Neuronal stem cell (in vitro differentiated cells): ENCODE data around the gene ZSCAN12.
"Not testable (repeated sequence)": the region's sequence is repeated elsewhere in the genome, so short reads cannot be mapped to it uniquely, and the experiment has no call there.

ENCODE experiments used
- DNase-seq: peaks from one replicate; pipeline ENCODE4 v3.0.0-alpha.2; 2013; ENCODE audit warnings: low spot score
- H2AFZ ChIP-seq: one replicate; pipeline ENCODE4 v1.6.1; 2013; ENCODE audit warnings: mild to moderate bottlenecking, low read length, inconsistent platforms
- H2AK5ac ChIP-seq: 2 replicates; pipeline ENCODE4 v1.6.1; 2013; ENCODE audit warnings: low read depth, mild to moderate bottlenecking, inconsistent platforms, low read length, moderate library complexity, mixed read lengths
- H2BK120ac ChIP-seq: 2 replicates; pipeline ENCODE4 v1.6.1; 2013; ENCODE audit warnings: low read depth, mild to moderate bottlenecking, inconsistent platforms, low read length, moderate library complexity, mixed read lengths
- H2BK12ac ChIP-seq: one replicate; pipeline ENCODE4 v1.6.1; 2013; ENCODE audit warnings: low read length, inconsistent platforms
- H2BK15ac ChIP-seq: 2 replicates; pipeline ENCODE4 v1.6.1; 2013; ENCODE audit warnings: mild to moderate bottlenecking, low read length, inconsistent platforms, mixed read lengths
- H2BK5ac ChIP-seq: one replicate; pipeline ENCODE4 v1.6.1; 2013; ENCODE audit warnings: inconsistent platforms, mild to moderate bottlenecking, low read length, moderate library complexity
- H3K14ac ChIP-seq: one replicate; pipeline ENCODE4 v1.6.1; 2013; ENCODE audit warnings: low read length, inconsistent platforms
- H3K18ac ChIP-seq: 2 replicates; pipeline ENCODE4 v1.6.1; 2013; ENCODE audit warnings: low read length, inconsistent platforms
- H3K23ac ChIP-seq: 2 replicates; pipeline ENCODE4 v1.6.1; 2013; ENCODE audit warnings: low read depth, mild to moderate bottlenecking, mixed read lengths, low read length, inconsistent platforms; ENCODE audit not compliant: poor library complexity
- H3K27ac ChIP-seq: replicated peaks from 3 replicates; pipeline ENCODE4 v1.5.1; 2013; ENCODE audit warnings: low read length, inconsistent platforms
- H3K27me3 ChIP-seq, 3 experiments: 2 replicates each; pipeline ENCODE4 v1.6.1; 2013; ENCODE audit warnings: low read length in 3 of 3, mild to moderate bottlenecking in 2 of 3, inconsistent platforms in 1 of 3, low read depth in 1 of 3, mixed read lengths in 1 of 3, moderate library complexity in 1 of 3; ENCODE audit not compliant: control insufficient read depth in 3 of 3, insufficient read depth in 3 of 3
- H3K36me3 ChIP-seq, 2 donors: replicated peaks in 1 of 2; 2 replicates each; pipeline ENCODE4 v1.6.1; 2013; ENCODE audit warnings: low read length in 2 of 2; ENCODE audit not compliant: control insufficient read depth in 2 of 2, insufficient read depth in 2 of 2
- H3K4ac ChIP-seq: 2 replicates; pipeline ENCODE4 v1.6.1; 2013; ENCODE audit warnings: inconsistent platforms, mild to moderate bottlenecking, low read length, moderate library complexity
- H3K4me1 ChIP-seq, 2 donors: 1 replicate in 1 of 2; 2 replicates in 1 of 2; pipeline ENCODE4 v1.6.1; 2013; ENCODE audit warnings: low read length in 2 of 2, low read depth in 1 of 2; ENCODE audit not compliant: control insufficient read depth in 2 of 2, insufficient read depth in 1 of 2
- H3K4me2 ChIP-seq: one replicate; pipeline ENCODE4 v1.6.1; 2013; ENCODE audit warnings: mild to moderate bottlenecking, low read length, inconsistent platforms; ENCODE audit not compliant: insufficient read depth, poor library complexity, severe bottlenecking
- H3K4me3 ChIP-seq, 2 donors: 2 replicates each; pipeline ENCODE4 v1.5.1; 2013; ENCODE audit warnings: low read length in 2 of 2, mild to moderate bottlenecking in 2 of 2, inconsistent platforms in 1 of 2, moderate library complexity in 1 of 2
- H3K79me1 ChIP-seq: one replicate; pipeline ENCODE4 v1.6.1; 2013; ENCODE audit warnings: low read depth, mild to moderate bottlenecking, inconsistent platforms, low read length, moderate library complexity
- H3K9ac ChIP-seq: one replicate; pipeline ENCODE4 v1.6.1; 2013; ENCODE audit warnings: mild to moderate bottlenecking, low read depth, low read length, inconsistent platforms; ENCODE audit not compliant: poor library complexity
- H3K9me3 ChIP-seq, 2 donors: replicated peaks in 1 of 2; 2 replicates each; pipeline versions ENCODE3 to v1.6.1; 2013; ENCODE audit warnings: low read length in 2 of 2, mild to moderate bottlenecking in 2 of 2, inconsistent platforms in 1 of 2, low read depth in 1 of 2, mixed read lengths in 1 of 2, moderate library complexity in 1 of 2; ENCODE audit not compliant: control insufficient read depth in 2 of 2, insufficient read depth in 1 of 2
- H4K8ac ChIP-seq: one replicate; pipeline ENCODE4 v1.6.1; 2013; ENCODE audit warnings: low read depth, mild to moderate bottlenecking, inconsistent platforms, low read length, moderate library complexity
- H4K91ac ChIP-seq: one replicate; pipeline ENCODE4 v1.6.1; 2013; ENCODE audit warnings: low read length, low read depth, mild to moderate bottlenecking, inconsistent platforms; ENCODE audit not compliant: poor library complexity
- WGBS, 2 donors: extraction: QIAGEN DNeasy Blood & Tissue Kit; methylation state at CpG; one replicate each; pipeline ENCODE4 v1.1.7; 2013; ENCODE audit warnings: missing lambda C conversion rate in 2 of 2, mixed read lengths in 1 of 2; ENCODE audit not compliant: insufficient read length in 2 of 2, insufficient replicate concordance in 1 of 2; ENCODE audit errors: extremely low coverage in 2 of 2; 5-methylcytosine and 5-hydroxymethylcytosine counted together

Gene ZSCAN12

DNA sequence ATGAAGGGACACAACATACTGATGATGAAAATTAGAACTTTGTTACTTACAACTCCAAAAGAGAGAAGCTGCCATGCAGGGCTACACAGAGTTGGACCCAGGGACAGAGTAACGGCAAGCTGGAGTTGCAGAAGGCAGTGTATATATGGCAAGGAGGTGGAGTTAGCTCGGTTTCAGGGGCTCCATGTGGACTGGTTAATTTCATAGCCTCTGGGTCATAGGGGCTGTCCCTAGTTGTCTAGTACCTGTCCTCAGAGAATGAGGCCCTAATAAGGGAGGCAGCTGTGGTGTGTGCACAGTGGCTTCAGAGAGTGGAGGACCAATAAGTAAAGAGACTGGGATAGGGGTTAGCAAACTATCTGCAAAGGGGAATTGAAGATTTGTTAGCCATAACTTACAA, 7.9 kb upstream of the ZSCAN12 start:
- no peak overlapping the region for H2AK5ac ChIP-seq
- H4K91ac ChIP-seq = no peak overlapping the region
- no peak for DNase-seq
- H3K36me3 ChIP-seq = no peaks in the 10 kb centered on the region
- H2AFZ ChIP-seq = peak overlapping the region; percentile 15
- H3K18ac ChIP-seq = no peak overlapping the region
- H3K9ac ChIP-seq = no peak overlapping the region
- H3K9me3 ChIP-seq = no peaks in the 10 kb centered on the region
- H3K4ac ChIP-seq = no peak overlapping the region
- no peaks in the 10 kb centered on the region for H3K79me1 ChIP-seq
- no peaks in the 10 kb centered on the region for H3K27me3 ChIP-seq
- no peak overlapping the region for H3K14ac ChIP-seq
- no CpG with 5 or more reads among the region's 2 CpGs for WGBS, 2 donors
- H2BK120ac ChIP-seq = no peak overlapping the region
- no peak overlapping the region for H3K4me3 ChIP-seq
- H3K4me1 ChIP-seq = no peaks in the 10 kb centered on the region
- H3K4me2 ChIP-seq = no peak overlapping the region
- H4K8ac ChIP-seq = no peak overlapping the region
- H3K27ac ChIP-seq = no peak overlapping the region
- H2BK12ac ChIP-seq = no peak overlapping the region
- no peak overlapping the region for H2BK5ac ChIP-seq
- no peak overlapping the region for H2BK15ac ChIP-seq
- H3K23ac ChIP-seq = no peak overlapping the region

DNA sequence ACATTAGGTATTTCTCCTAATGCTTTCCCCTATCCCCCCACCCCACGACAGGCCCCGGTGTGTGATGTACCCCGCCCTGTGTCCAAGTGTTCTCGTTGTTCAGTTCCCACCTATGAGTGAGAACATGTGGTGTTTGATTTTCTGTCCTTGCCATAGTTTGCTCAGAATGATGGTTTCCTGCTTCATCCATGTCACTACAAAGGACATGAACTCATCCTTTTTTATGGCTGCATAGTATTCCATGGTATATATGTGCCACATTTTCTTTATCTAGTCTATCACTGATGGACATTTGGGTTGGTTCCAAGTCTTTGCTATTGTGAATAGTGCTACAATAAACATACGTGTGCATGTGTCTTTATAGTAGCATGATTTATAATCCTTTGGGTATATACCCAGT, 4.4 kb upstream of the ZSCAN12 start:
- H2BK12ac ChIP-seq, H3K18ac ChIP-seq, H2AK5ac ChIP-seq, H3K4ac ChIP-seq, H3K4me1 ChIP-seq, H3K14ac ChIP-seq, H2BK120ac ChIP-seq, H3K9me3 ChIP-seq, H3K23ac ChIP-seq, H3K79me1 ChIP-seq, H3K27ac ChIP-seq, H3K36me3 ChIP-seq, H4K91ac ChIP-seq, H2BK15ac ChIP-seq, H2BK5ac ChIP-seq, H3K4me3 ChIP-seq, H4K8ac ChIP-seq, H3K9ac ChIP-seq, H3K4me2 ChIP-seq, H2AFZ ChIP-seq, DNase-seq, H3K27me3 ChIP-seq: not testable (repeated sequence)
- WGBS, 2 donors = no CpG with 5 or more reads among the region's 5 CpGs

DNA sequence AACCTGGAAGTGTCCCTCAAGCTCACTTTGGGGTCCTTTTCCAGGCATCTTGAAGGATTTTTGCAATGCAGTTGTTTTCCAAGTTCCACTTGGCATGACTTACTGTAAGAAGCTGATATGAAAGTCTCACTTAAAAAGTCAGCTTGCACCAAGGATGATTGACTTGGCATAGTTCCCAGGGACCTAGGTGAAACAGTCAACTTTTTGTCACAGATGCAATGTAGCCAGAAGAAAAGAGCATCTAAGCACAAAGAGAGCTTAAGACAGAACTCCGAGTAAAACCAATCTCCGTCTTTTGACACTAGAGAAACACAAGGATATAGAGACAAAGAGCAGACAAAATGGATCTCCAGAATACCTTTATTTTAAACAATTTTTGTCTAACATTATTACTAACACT, 2.6 kb upstream of the ZSCAN12 start:
- Histone ChIP-seq H3K4me1 (peaks cover 0 to 5% of the 10 kb centered on the region in 2 donors), H3K9me3 (no peaks in the 10 kb centered on the region), H3K79me1 (peaks cover 4% of the 10 kb centered on the region), H2BK120ac (no peak overlapping the region), H3K23ac (no peak overlapping the region), H2BK12ac (no peak overlapping the region), H3K27ac (no peak overlapping the region), H2AFZ (peak overlapping the region; percentile 44), H3K4me3 (no peak overlapping the region), H3K4me2 (no peak overlapping the region), H2AK5ac (no peak overlapping the region), H2BK15ac (no peak overlapping the region), H2BK5ac (no peak overlapping the region), H3K9ac (no peak overlapping the region), H3K36me3 (peaks cover 5 to 13% of the 10 kb centered on the region in 2 donors), H3K18ac (no peak overlapping the region), H3K4ac (no peak overlapping the region), H4K91ac (no peak overlapping the region), H4K8ac (no peak overlapping the region), H3K14ac (no peak overlapping the region), H3K27me3 (peaks cover 0 to 4% (median 0%) of the 10 kb centered on the region in 3 experiments)
- no peak for DNase-seq
- WGBS, 2 donors = no CpG with 5 or more reads among the region's 2 CpGs

DNA sequence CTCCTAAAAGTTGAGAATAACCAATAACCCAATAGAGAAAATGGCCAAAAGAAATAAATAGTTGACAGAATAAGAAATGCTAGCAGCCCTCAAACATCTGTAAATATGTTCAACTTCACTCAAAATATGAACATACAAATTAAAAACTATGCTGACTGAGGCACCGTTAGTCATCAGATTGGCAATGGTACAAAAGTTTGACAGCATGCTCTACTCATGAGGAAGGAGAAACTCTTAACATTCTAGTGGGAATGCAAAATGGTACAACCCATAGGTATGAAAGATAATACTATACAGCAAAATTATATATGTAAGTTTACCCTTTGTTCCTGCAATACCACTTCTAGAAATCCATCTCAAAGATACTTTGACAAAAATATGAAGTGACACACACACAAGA, 1.6 kb upstream of the ZSCAN12 start:
- Histone ChIP-seq H3K23ac (no peak overlapping the region), H3K27me3 (peaks cover 0 to 4% (median 0%) of the 10 kb centered on the region in 3 experiments), H3K14ac (no peak overlapping the region), H3K9ac (no peak overlapping the region), H3K9me3 (no peaks in the 10 kb centered on the region), H3K18ac (no peak overlapping the region), H2BK5ac (no peak overlapping the region), H3K4me3 (no peak overlapping the region), H3K36me3 (peaks cover 8 to 23% of the 10 kb centered on the region in 2 donors), H2BK120ac (no peak overlapping the region), H2AK5ac (no peak overlapping the region), H3K79me1 (peaks cover 4% of the 10 kb centered on the region), H4K8ac (no peak overlapping the region), H3K27ac (no peak overlapping the region), H3K4ac (no peak overlapping the region), H2BK12ac (no peak overlapping the region), H2AFZ (no peak overlapping the region), H4K91ac (no peak overlapping the region), H2BK15ac (no peak overlapping the region), H3K4me1 (peaks cover 0 to 6% of the 10 kb centered on the region in 2 donors), H3K4me2 (no peak overlapping the region)
- no CpG with 5 or more reads among the region's 1 CpG for WGBS, 2 donors
- no peak for DNase-seq
